HL-60 (cell line): ENCODE measurements around the gene KRT9.

Experiments
- CTCF ChIP-seq: IDR thresholded peaks from one replicate; pipeline ENCODE4 v1.5.1; 2011; ENCODE audit warnings: low read length, control low read depth, inconsistent platforms; ENCODE audit not compliant: insufficient read depth
- POLR2AphosphoS5 ChIP-seq: IDR thresholded peaks from 2 replicates; pipeline ENCODE4 v1.6.1; 2012; ENCODE audit warnings: low read depth
- REST ChIP-seq: IDR thresholded peaks from 2 replicates; pipeline ENCODE4 v1.6.1; 2012; ENCODE audit warnings: low read depth; ENCODE audit not compliant: insufficient replicate concordance

- TF ChIP-seq CTCF (no peak), REST (no peak), POLR2AphosphoS5 (no peak)
Observed at GRCh38 chr17:41617698-41618097, 45.8 kb upstream of the KRT9 start.
